ENCODE results near the gene OBSCN. TPM values are rescaled to one million over a fixed set of nuclear protein-coding genes. Genes with fewer than 3 reads are reported as not detected.

OBSCN gene
- total and polyA plus RNA-seq, 7 donors = 0.92 to 21.0 (median 13.1) TPM

DNA sequence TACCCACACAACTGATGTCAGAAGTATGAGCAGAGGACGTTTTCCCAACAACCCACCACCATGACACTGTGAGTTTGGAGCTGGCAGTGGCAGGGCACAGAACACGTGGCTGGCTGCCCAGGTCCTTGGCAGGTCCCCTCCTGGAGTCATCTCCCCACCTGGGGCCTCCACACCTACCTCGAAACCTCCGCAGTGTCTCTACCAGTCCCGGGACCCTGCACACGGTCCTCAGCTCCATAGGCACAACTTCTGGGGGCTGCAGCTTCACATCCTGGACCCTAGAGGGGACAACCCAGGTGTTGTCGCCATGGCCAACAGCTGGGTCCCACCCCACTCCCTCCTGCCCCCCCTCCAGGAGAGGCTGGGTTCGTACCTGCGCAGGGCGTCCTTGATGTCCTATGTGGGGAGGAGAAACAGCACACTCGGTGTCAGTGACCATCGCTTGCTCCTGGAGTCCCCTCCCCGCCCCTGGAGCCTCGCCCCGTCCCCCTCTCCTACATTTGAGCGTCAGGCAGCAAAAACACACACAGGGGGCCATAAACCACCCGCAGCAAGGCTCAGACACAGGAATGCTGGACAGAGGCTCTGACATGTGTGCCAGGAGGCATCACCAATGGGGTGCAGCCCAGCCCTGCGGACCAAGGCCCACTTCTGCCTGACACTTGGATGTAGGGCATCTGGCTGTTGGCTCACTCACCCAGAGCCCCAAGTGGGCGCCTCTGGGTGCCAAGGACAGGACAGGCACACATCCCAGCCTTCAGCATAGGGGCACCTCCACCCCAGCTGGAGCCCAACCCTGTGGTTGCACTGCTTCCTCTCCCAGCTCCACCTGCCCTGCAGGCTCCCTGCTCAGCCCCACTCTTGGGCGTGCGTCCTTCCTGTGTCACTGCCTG lies 189.2 kb downstream of the OBSCN start:
- TF ChIP-seq POLR2A (IDR thresholded peaks at IDR 0.05) (no peak), EP300 (IDR thresholded peaks at IDR 0.05) (no peak), POLR2AphosphoS5 (IDR thresholded peaks at IDR 0.05) (no peak)
- TF ChIP-seq, protein P1, sequence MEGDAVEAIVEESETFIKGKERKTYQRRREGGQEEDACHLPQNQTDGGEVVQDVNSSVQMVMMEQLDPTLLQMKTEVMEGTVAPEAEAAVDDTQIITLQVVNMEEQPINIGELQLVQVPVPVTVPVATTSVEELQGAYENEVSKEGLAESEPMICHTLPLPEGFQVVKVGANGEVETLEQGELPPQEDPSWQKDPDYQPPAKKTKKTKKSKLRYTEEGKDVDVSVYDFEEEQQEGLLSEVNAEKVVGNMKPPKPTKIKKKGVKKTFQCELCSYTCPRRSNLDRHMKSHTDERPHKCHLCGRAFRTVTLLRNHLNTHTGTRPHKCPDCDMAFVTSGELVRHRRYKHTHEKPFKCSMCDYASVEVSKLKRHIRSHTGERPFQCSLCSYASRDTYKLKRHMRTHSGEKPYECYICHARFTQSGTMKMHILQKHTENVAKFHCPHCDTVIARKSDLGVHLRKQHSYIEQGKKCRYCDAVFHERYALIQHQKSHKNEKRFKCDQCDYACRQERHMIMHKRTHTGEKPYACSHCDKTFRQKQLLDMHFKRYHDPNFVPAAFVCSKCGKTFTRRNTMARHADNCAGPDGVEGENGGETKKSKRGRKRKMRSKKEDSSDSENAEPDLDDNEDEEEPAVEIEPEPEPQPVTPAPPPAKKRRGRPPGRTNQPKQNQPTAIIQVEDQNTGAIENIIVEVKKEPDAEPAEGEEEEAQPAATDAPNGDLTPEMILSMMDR (IDR thresholded peaks at IDR 0.05) = no peak
- no peaks in the 10 kb centered on the region for H3K9me3 ChIP-seq
- no peak overlapping the region for H3K4me3 ChIP-seq
- H3K27ac ChIP-seq = no peak overlapping the region
- peak; percentile 57 for DNase-seq
- 93% methylated on average over 21 of the region's 21 CpGs for WGBS, 2 donors
- peaks cover 0 to 69% (median 31%) of the 10 kb centered on the region in 4 donors for H3K36me3 ChIP-seq
- intact Hi-C loops (cut with DNase I) = no loop called here
- H3K27me3 ChIP-seq = no peaks in the 10 kb centered on the region
- H3K4me1 ChIP-seq = peaks cover 0 to 9% (median 0%) of the 10 kb centered on the region in 4 donors

DNA sequence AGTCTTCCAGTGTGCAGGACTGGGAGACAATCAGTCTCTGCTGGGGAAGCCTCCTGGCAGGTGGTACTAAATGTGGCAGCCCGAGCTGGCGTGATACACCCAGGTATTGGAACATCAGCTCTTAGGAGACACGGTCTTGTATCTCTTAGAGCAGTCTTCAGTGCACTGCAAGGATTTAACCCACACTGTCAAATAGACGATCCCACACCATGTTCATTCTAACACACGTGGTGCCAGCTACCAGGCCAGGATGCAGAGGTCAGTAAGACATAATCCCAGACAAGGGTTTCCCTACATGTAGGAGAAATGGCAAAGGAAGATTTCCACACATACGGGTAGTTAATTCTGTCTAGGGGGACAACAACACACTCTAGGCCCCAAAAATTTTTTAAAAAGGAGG lies 190.1 kb downstream of the OBSCN start:
- Histone ChIP-seq H3K27me3 (no peaks in the 10 kb centered on the region), H3K9me3 (no peaks in the 10 kb centered on the region), H3K4me1 (peaks cover 0 to 8% (median under 1%) of the 10 kb centered on the region in 4 donors), H3K27ac (no peak overlapping the region), H3K36me3 (peaks cover 0 to 71% (median 31%) of the 10 kb centered on the region in 4 donors), H3K4me3 (no peak overlapping the region)
- intact Hi-C loops (cut with DNase I) = no loop called here
- TF ChIP-seq POLR2AphosphoS5 (IDR thresholded peaks at IDR 0.05) (no peak), EP300 (IDR thresholded peaks at IDR 0.05) (no peak), POLR2A (IDR thresholded peaks at IDR 0.05) (no peak)
- TF ChIP-seq, protein P1 (IDR thresholded peaks at IDR 0.05) = no peak
- DNase-seq = peak; percentile 22
- 90 to 94% methylated on average over 6 of the region's 6 CpGs for WGBS, 2 donors

GRCh38 chr1:228398741-228399461 lies 191.1 kb downstream of the OBSCN start:
- TF ChIP-seq, protein P1 (IDR thresholded peaks at IDR 0.05) = no peak
- TF ChIP-seq POLR2AphosphoS5 (IDR thresholded peaks at IDR 0.05) = no peak
- H3K4me1 ChIP-seq = peaks cover 0 to 10% (median 8%) of the 10 kb centered on the region in 4 donors
- intact Hi-C loops (cut with DNase I) = no loop called here
- peaks cover 0 to 71% (median 31%) of the 10 kb centered on the region in 4 donors for H3K36me3 ChIP-seq
- no peaks in the 10 kb centered on the region for H3K27me3 ChIP-seq
- H3K9me3 ChIP-seq = no peaks in the 10 kb centered on the region
- peak; percentile 54 for DNase-seq
- H3K27ac ChIP-seq = no peak overlapping the region
- no peak overlapping the region for H3K4me3 ChIP-seq
- WGBS, 2 donors = 92 to 96% methylated on average over 12 of the region's 12 CpGs

DNA sequence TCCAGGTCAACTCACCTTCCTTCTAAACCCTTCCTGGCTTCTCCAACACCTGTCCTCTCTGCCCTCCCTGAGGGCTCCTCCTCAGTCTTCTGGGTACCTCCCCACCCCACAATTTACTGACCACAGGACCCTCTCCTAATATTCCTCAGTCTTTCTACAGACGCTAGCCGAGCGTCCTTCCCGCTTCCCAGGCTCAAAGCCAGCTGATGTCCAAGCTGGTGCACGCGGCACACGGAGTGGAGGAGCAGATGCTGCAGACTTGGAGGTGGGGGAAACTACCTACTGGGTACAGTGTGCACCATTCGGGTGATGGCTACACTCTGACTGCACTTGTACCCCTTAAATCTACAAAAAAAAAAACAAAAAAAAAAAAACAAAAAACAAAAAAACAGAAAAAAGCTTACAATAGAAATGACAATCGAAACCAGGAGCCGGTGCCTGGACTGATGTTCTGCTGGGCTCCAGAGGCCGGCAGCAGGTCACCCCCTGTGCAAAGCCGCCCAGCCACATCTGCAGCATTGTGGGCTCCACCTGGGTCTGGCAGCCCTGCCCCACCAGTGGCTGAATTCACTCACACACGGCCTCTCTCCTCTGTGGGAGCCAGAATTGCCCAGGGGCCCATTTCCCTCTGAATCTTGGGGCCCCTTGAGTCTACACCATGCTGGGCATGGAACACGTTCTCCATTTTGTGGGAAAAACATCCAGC lies 191.8 kb downstream of the OBSCN start:
- no peak overlapping the region for H3K4me3 ChIP-seq
- DNase-seq = peak; percentile 30
- H3K9me3 ChIP-seq = no peaks in the 10 kb centered on the region
- no peak overlapping the region for H3K27ac ChIP-seq
- intact Hi-C loops (cut with DNase I) = no loop called here
- 95 to 96% methylated on average over 14 of the region's 14 CpGs for WGBS, 2 donors
- peaks cover 0 to 18% (median 16%) of the 10 kb centered on the region in 4 donors for H3K4me1 ChIP-seq
- H3K27me3 ChIP-seq = no peaks in the 10 kb centered on the region
- H3K36me3 ChIP-seq = peaks cover 0 to 68% (median 30%) of the 10 kb centered on the region in 4 donors
- TF ChIP-seq, protein P1 (IDR thresholded peaks at IDR 0.05) = no peak
- TF ChIP-seq POLR2A (IDR thresholded peaks at IDR 0.05) (no peak), EP300 (IDR thresholded peaks at IDR 0.05) (no peak), POLR2AphosphoS5 (IDR thresholded peaks at IDR 0.05) (no peak)

Measured in sigmoid colon (tissue), 7 donors.